Measurements from ENCODE around the gene CSGALNACT2. TPM values are rescaled to one million over a fixed set of nuclear protein-coding genes. Genes with fewer than 3 reads are reported as not detected.

CSGALNACT2 gene
- total RNA-seq, 2 experiments from 2014 or later, result 15.3 to 15.5 TPM

- no peak for TF ChIP-seq CTCF (IDR thresholded peaks at IDR 0.05)
- Mint-ChIP-seq H3K4me1 (ENCODE audit: low read depth) (peaks cover 52% of the 10 kb centered on the region), H3K27ac (no peak overlapping the region), H3K4me3 (no peak overlapping the region), H3K27me3 (no peaks in the 10 kb centered on the region), H3K9me3 (peaks cover 3% of the 10 kb centered on the region), H3K36me3 (ENCODE audit: low read depth) (peaks cover 10% of the 10 kb centered on the region)
- ChIA-PET CTCF (interaction anchor here (1.2 to 1.6 kb wide), 2 partner anchors 25 to 49 kb away, joined by 3 read pairs; no protein-coding TSS in a partner anchor), POLR2A (interaction anchor here (1.5 kb wide), 1 partner anchor 15 kb away, joined by 6 read pairs; no protein-coding TSS in a partner anchor)
- ATAC-seq, result no peak
- intact Hi-C loops (cut with micrococcal nuclease), result no loop called here
- DNase-seq, result no peak
Observed at GRCh38 chr10:43153901-43154300, 15.7 kb downstream of the CSGALNACT2 start.

GRCh38 chr10:43155221-43155620, 17.0 kb downstream of the CSGALNACT2 start:
- POLR2A ChIA-PET, result interaction anchor here (1.0 kb wide), 1 partner anchor 18 kb away, joined by 3 read pairs; no protein-coding TSS in a partner anchor
- no peak overlapping the region for H3K4me3 Mint-ChIP-seq
- intact Hi-C loops (cut with micrococcal nuclease), result no loop called here
- H3K4me1 Mint-ChIP-seq (ENCODE audit: low read depth), result peaks cover 57% of the 10 kb centered on the region
- no peaks in the 10 kb centered on the region for H3K9me3 Mint-ChIP-seq
- H3K27me3 Mint-ChIP-seq, result no peaks in the 10 kb centered on the region
- H3K27ac Mint-ChIP-seq, result no peak overlapping the region
- H3K36me3 Mint-ChIP-seq (ENCODE audit: low read depth), result peaks cover 10% of the 10 kb centered on the region
- ATAC-seq, result no peak
- no peak for TF ChIP-seq CTCF (IDR thresholded peaks at IDR 0.05)
- CTCF ChIA-PET, result interaction anchor here (0.9 to 1.6 kb wide), 3 partner anchors 26 to 50 kb away, joined by 3 read pairs; no protein-coding TSS in a partner anchor
- DNase-seq, result no peak

GRCh38 chr10:43155741-43156140, 17.5 kb downstream of the CSGALNACT2 start:
- H3K27ac Mint-ChIP-seq, result no peak overlapping the region

GRCh38 chr10:43156590-43157341, 18.5 kb downstream of the CSGALNACT2 start:
- DNase-seq (no peak), ATAC-seq (no peak)
- ChIA-PET POLR2A (interaction anchor here (1.3 to 1.7 kb wide), 2 partner anchors 16 to 17 kb away, joined by 3 to 5 read pairs; no protein-coding TSS in a partner anchor), CTCF (interaction anchor here (0.9 to 2.6 kb wide), 3 partner anchors 11 to 48 kb away, joined by 4 to 9 read pairs (median 5); no protein-coding TSS in a partner anchor)
- intact Hi-C loops (cut with micrococcal nuclease), result no loop called here
- no peaks in the 10 kb centered on the region for H3K9me3 Mint-ChIP-seq
- H3K27ac Mint-ChIP-seq, result no peak overlapping the region
- H3K27me3 Mint-ChIP-seq, result no peaks in the 10 kb centered on the region
- no peak for TF ChIP-seq CTCF (IDR thresholded peaks at IDR 0.05)
- no peak overlapping the region for H3K4me3 Mint-ChIP-seq
- peaks cover 59% of the 10 kb centered on the region for H3K4me1 Mint-ChIP-seq (ENCODE audit: low read depth)
- peaks cover 9% of the 10 kb centered on the region for H3K36me3 Mint-ChIP-seq (ENCODE audit: low read depth)

More at GRCh38 chr10:43155741-43156140, 17.5 kb downstream of the CSGALNACT2 start:
- ChIA-PET POLR2A (no interaction called here), CTCF (interaction anchor here (2.6 kb wide), 1 partner anchor 49 kb away, joined by 9 read pairs; no protein-coding TSS in a partner anchor)
- Mint-ChIP-seq H3K27me3 (no peaks in the 10 kb centered on the region), H3K4me3 (no peak overlapping the region), H3K4me1 (ENCODE audit: low read depth) (peaks cover 57% of the 10 kb centered on the region), H3K36me3 (ENCODE audit: low read depth) (peaks cover 9% of the 10 kb centered on the region), H3K9me3 (no peaks in the 10 kb centered on the region)
- ATAC-seq (no peak), DNase-seq (no peak)
- TF ChIP-seq CTCF (IDR thresholded peaks at IDR 0.05), result no peak
- intact Hi-C loops (cut with micrococcal nuclease), result no loop called here

- intact Hi-C loops (cut with micrococcal nuclease), result no loop called here
- Mint-ChIP-seq H3K27me3 (no peaks in the 10 kb centered on the region), H3K9me3 (no peaks in the 10 kb centered on the region), H3K27ac (no peak overlapping the region), H3K36me3 (ENCODE audit: low read depth) (peaks cover 26% of the 10 kb centered on the region), H3K4me3 (no peak overlapping the region), H3K4me1 (ENCODE audit: low read depth) (peaks cover 67% of the 10 kb centered on the region)
- no peak for ATAC-seq
- ChIA-PET CTCF (no interaction called here), POLR2A (interaction anchor here (1.5 kb wide), 1 partner anchor 12 kb away, joined by 4 read pairs; no protein-coding TSS in a partner anchor)
- TF ChIP-seq CTCF (IDR thresholded peaks at IDR 0.05), result no peak
- DNase-seq, result no peak
Observed at GRCh38 chr10:43158636-43159035, 20.4 kb downstream of the CSGALNACT2 start.

Data from activated CD8-positive, alpha-beta T cell treated with anti-CD3 and anti-CD28 coated beads for 36 hours (primary cell).